Neural progenitor cell (in vitro differentiated cells): ENCODE results near the gene MYCBP2. TPM values are rescaled to one million over a fixed set of nuclear protein-coding genes. Genes with fewer than 3 reads are reported as not detected.

Source experiments
- DNase-seq: peaks from one replicate; pipeline ENCODE4 v3.0.0-alpha.2; 2016; ENCODE audit warnings: low spot score
- H2AFZ ChIP-seq: fragments of 200-600 bp; sonication (generic); replicated peaks from 2 replicates; pipeline ENCODE4 v1.6.1; 2016; ENCODE audit warnings: antibody characterized with exemption
- H3F3A ChIP-seq: fragments of 200-600 bp; sonication (generic); 2 replicates; pipeline ENCODE4 v1.6.1; 2016; ENCODE audit warnings: antibody characterized with exemption, low read depth
- H3K27ac ChIP-seq: fragments of 200-600 bp; sonication (generic); 2 replicates; pipeline ENCODE4 v1.5.1; 2016; ENCODE audit warnings: mild to moderate bottlenecking
- H3K27me3 ChIP-seq: fragments of 200-600 bp; sonication (generic); 2 replicates; pipeline ENCODE4 v1.6.1; 2016; ENCODE audit warnings: mild to moderate bottlenecking, moderate library complexity
- H3K36me3 ChIP-seq: fragments of 200-600 bp; sonication (generic); 2 replicates; pipeline ENCODE4 v1.5.1; 2016
- H3K4me1 ChIP-seq: fragments of 200-600 bp; sonication (generic); 2 replicates; pipeline ENCODE4 v1.6.1; 2016; ENCODE audit warnings: mixed run types
- H3K4me2 ChIP-seq: fragments of 200-600 bp; sonication (generic); 2 replicates; pipeline ENCODE4 v1.6.1; 2016
- H3K4me3 ChIP-seq: fragments of 200-600 bp; sonication (generic); 2 replicates; pipeline ENCODE4 v1.5.1; 2016
- H3K79me2 ChIP-seq: fragments of 200-600 bp; sonication (generic); 2 replicates; pipeline ENCODE4 v1.6.1; 2016; ENCODE audit warnings: low read depth
- H3K9ac ChIP-seq: fragments of 200-600 bp; sonication (generic); 2 replicates; pipeline ENCODE4 v1.6.1; 2016
- H3K9me3 ChIP-seq: fragments of 200-600 bp; sonication (generic); 2 replicates; pipeline ENCODE4 v1.5.1; 2016; ENCODE audit warnings: low read depth
- H4K20me1 ChIP-seq: fragments of 200-600 bp; sonication (generic); 2 replicates; pipeline ENCODE4 v1.6.1; 2016; ENCODE audit warnings: low read depth
- H3K27ac Mint-ChIP-seq: 3 replicates; pipeline ENCODE4 v1.8.0; 2021; ENCODE audit warnings: mixed read lengths
- H3K27me3 Mint-ChIP-seq: 2 replicates; pipeline ENCODE4 v1.8.0; 2022; ENCODE audit warnings: low read depth, mild to moderate bottlenecking, inconsistent platforms, moderate library complexity, mixed read lengths; ENCODE audit not compliant: insufficient read depth
- H3K36me3 Mint-ChIP-seq: 3 replicates; pipeline ENCODE4 v1.8.0; 2021; ENCODE audit warnings: mixed read lengths
- H3K4me1 Mint-ChIP-seq: 3 replicates; pipeline ENCODE4 v1.8.0; 2021; ENCODE audit warnings: mixed read lengths
- H3K4me3 Mint-ChIP-seq: 3 replicates; pipeline ENCODE4 v1.8.0; 2021; ENCODE audit warnings: mild to moderate bottlenecking, moderate library complexity, mixed read lengths
- H3K9me3 Mint-ChIP-seq: 3 replicates; pipeline ENCODE4 v1.8.0; 2020; ENCODE audit warnings: mixed read lengths
- CTCF ChIP-seq: fragments of 200-600 bp; sonication (generic); IDR thresholded peaks from 2 replicates; pipeline ENCODE4 v1.5.1; 2017; ENCODE audit warnings: antibody characterized with exemption, mild to moderate bottlenecking
- EZH2 ChIP-seq: fragments of 200-600 bp; sonication (generic); IDR thresholded peaks from 2 replicates; pipeline ENCODE4 v1.6.1; 2017; ENCODE audit warnings: antibody characterized with exemption, mild to moderate bottlenecking, moderate library complexity
- EZH2phosphoT487 ChIP-seq: fragments of 200-600 bp; sonication (generic); IDR thresholded peaks from 2 replicates; pipeline ENCODE4 v1.6.1; 2017; ENCODE audit warnings: antibody characterized with exemption
- total RNA-seq: library from RNA; depleted of rRNA; stranded (reverse); fragments of >200 nt; gene quantifications from 2 replicates; pipeline ENCODE4 v1.2.3, GENCODE V29; 2015; ENCODE audit warnings: low replicate concordance

MYCBP2 gene
- total RNA-seq, 1 donor from 2014 or later = 37.8 TPM

GRCh38 chr13:77362166-77362565 lies 35.3 kb upstream of the MYCBP2 start:
- H3K27me3 ChIP-seq = no peaks in the 10 kb centered on the region
- H4K20me1 ChIP-seq = no peaks in the 10 kb centered on the region
- no peak overlapping the region for H3K27ac ChIP-seq
- no peaks in the 10 kb centered on the region for H3K4me1 Mint-ChIP-seq
- H3K4me3 ChIP-seq = no peak overlapping the region
- H3K4me1 ChIP-seq = no peaks in the 10 kb centered on the region
- H2AFZ ChIP-seq = no peak overlapping the region
- H3F3A ChIP-seq = no peaks in the 10 kb centered on the region
- H3K4me2 ChIP-seq = no peak overlapping the region
- no peak overlapping the region for H3K27ac Mint-ChIP-seq
- DNase-seq = no peak
- H3K9me3 Mint-ChIP-seq = peaks cover 4% of the 10 kb centered on the region
- H3K79me2 ChIP-seq = no peaks in the 10 kb centered on the region
- H3K36me3 Mint-ChIP-seq = no peaks in the 10 kb centered on the region
- H3K9ac ChIP-seq = no peak overlapping the region
- H3K9me3 ChIP-seq = no peaks in the 10 kb centered on the region
- no peak overlapping the region for H3K4me3 Mint-ChIP-seq
- H3K36me3 ChIP-seq = no peaks in the 10 kb centered on the region
- H3K27me3 Mint-ChIP-seq = peaks cover 2% of the 10 kb centered on the region
- TF ChIP-seq EZH2 (no peak), CTCF (no peak), EZH2phosphoT487 (no peak)

GRCh38 chr13:77360032-77360685 lies 33.3 kb upstream of the MYCBP2 start:
- H3K9me3 Mint-ChIP-seq = no peaks in the 10 kb centered on the region
- H3K27ac Mint-ChIP-seq = no peak overlapping the region
- H4K20me1 ChIP-seq = no peaks in the 10 kb centered on the region

GRCh38 chr13:77359171-77359570 lies 32.3 kb upstream of the MYCBP2 start:
- no peak for TF ChIP-seq EZH2phosphoT487
- TF ChIP-seq CTCF = no peak
- no peak for TF ChIP-seq EZH2
- no peaks in the 10 kb centered on the region for H3F3A ChIP-seq
- no peaks in the 10 kb centered on the region for H3K36me3 Mint-ChIP-seq
- no peaks in the 10 kb centered on the region for H3K36me3 ChIP-seq
- H3K79me2 ChIP-seq = no peaks in the 10 kb centered on the region
- H3K4me2 ChIP-seq = no peak overlapping the region
- no peaks in the 10 kb centered on the region for H4K20me1 ChIP-seq
- no peak overlapping the region for H3K4me3 ChIP-seq
- H3K27ac ChIP-seq = no peak overlapping the region
- no peaks in the 10 kb centered on the region for H3K9me3 Mint-ChIP-seq
- H2AFZ ChIP-seq = no peak overlapping the region
- H3K9me3 ChIP-seq = no peaks in the 10 kb centered on the region
- H3K4me3 Mint-ChIP-seq = no peak overlapping the region
- no peaks in the 10 kb centered on the region for H3K4me1 ChIP-seq
- no peaks in the 10 kb centered on the region for H3K4me1 Mint-ChIP-seq
- H3K9ac ChIP-seq = no peak overlapping the region
- H3K27me3 ChIP-seq = no peaks in the 10 kb centered on the region
- H3K27ac Mint-ChIP-seq = no peak overlapping the region
- no peak for DNase-seq
- no peaks in the 10 kb centered on the region for H3K27me3 Mint-ChIP-seq

More at GRCh38 chr13:77360032-77360685, 33.3 kb upstream of the MYCBP2 start:
- Mint-ChIP-seq H3K4me3 (no peak overlapping the region), H3K27me3 (no peaks in the 10 kb centered on the region), H3K4me1 (no peaks in the 10 kb centered on the region), H3K36me3 (no peaks in the 10 kb centered on the region)
- H2AFZ ChIP-seq = no peak overlapping the region
- no peaks in the 10 kb centered on the region for H3K79me2 ChIP-seq
- H3K9me3 ChIP-seq = no peaks in the 10 kb centered on the region
- H3K4me1 ChIP-seq = no peaks in the 10 kb centered on the region
- H3K4me3 ChIP-seq = no peak overlapping the region
- no peak overlapping the region for H3K27ac ChIP-seq
- no peak for DNase-seq
- H3K9ac ChIP-seq = no peak overlapping the region
- H3K36me3 ChIP-seq = no peaks in the 10 kb centered on the region
- TF ChIP-seq EZH2 = no peak
- no peak for TF ChIP-seq CTCF
- TF ChIP-seq EZH2phosphoT487 = no peak
- H3F3A ChIP-seq = no peaks in the 10 kb centered on the region
- no peak overlapping the region for H3K4me2 ChIP-seq
- no peaks in the 10 kb centered on the region for H3K27me3 ChIP-seq
